H1 (cell line): Measurements from ENCODE around the gene SRMS. TPM values are rescaled to one million over a fixed set of nuclear protein-coding genes. Genes with fewer than 3 reads are reported as not detected.
A peak's percentile ranks its signal among the peaks of the same experiment; 100 is the strongest.

ENCODE experiments used
- CTCF ChIA-PET: fragments of 300-600 bp; sonication (Branson Sonifier 250); formaldehyde crosslinking; loops from one replicate; lab custom pipeline; 2021; ENCODE audit not compliant: partially characterized antibody; lab: Charles Lee
- POLR2A ChIA-PET: fragments of 300-600 bp; sonication (Branson Sonifier 250); formaldehyde crosslinking; loops from one replicate; lab custom pipeline; 2021; ENCODE audit warnings: inconsistent platforms; ENCODE audit not compliant: partially characterized antibody; lab: Charles Lee
- DNase-seq, 2 experiments: peaks; one replicate each; pipeline versions ENCODE4 v3.0.0 to v3.0.0-alpha.2; 2010 to 2022; ENCODE audit warnings: low spot score in 2 of 2, low read depth in 1 of 2, mixed read lengths in 1 of 2
- FAIRE-seq: peaks from 2 replicates; lab custom pipeline; 2011; peaks lifted over from hg19 to GRCh38; lab: Jason Lieb, UNC
- H2AFZ ChIP-seq: 2 replicates; pipeline ENCODE4 v1.8.1; 2012; ENCODE audit warnings: low read length, inconsistent platforms
- H2AK5ac ChIP-seq: 2 replicates; pipeline ENCODE4 v1.6.1; 2013; ENCODE audit warnings: low read depth, low read length
- H2BK120ac ChIP-seq: replicated peaks from 2 replicates; pipeline ENCODE3; 2013; ENCODE audit warnings: low read depth, low read length, inconsistent platforms
- H2BK12ac ChIP-seq: 2 replicates; pipeline ENCODE4 v1.6.1; 2013; ENCODE audit warnings: low read depth, low read length
- H2BK15ac ChIP-seq: 2 replicates; pipeline ENCODE4 v1.6.1; 2013; ENCODE audit warnings: low read length
- H2BK20ac ChIP-seq: 2 replicates; pipeline ENCODE4 v1.6.1; 2013; ENCODE audit warnings: low read length
- H2BK5ac ChIP-seq: 2 replicates; pipeline ENCODE4 v1.6.1; 2013; ENCODE audit warnings: low read depth, low read length
- H3K14ac ChIP-seq: 2 replicates; pipeline ENCODE4 v1.6.1; 2013; ENCODE audit warnings: inconsistent platforms; ENCODE audit not compliant: insufficient read length
- H3K18ac ChIP-seq: 2 replicates; pipeline ENCODE4 v1.6.1; 2013; ENCODE audit warnings: low read length; ENCODE audit errors: extremely low read depth
- H3K23ac ChIP-seq: 2 replicates; pipeline ENCODE4 v1.6.1; 2013; ENCODE audit warnings: inconsistent platforms; ENCODE audit not compliant: insufficient read length
- H3K23me2 ChIP-seq: 2 replicates; pipeline ENCODE4 v1.6.1; 2013; ENCODE audit warnings: low read depth, low read length
- H3K27ac ChIP-seq: 2 replicates; pipeline ENCODE4 v1.6.1; 2011; ENCODE audit warnings: low read depth, low read length, inconsistent platforms
- H3K27me3 ChIP-seq, 4 experiments: replicated peaks in 1 of 4; 1 replicate in 1 of 4; 2 replicates in 3 of 4; pipeline versions ENCODE4 v1.6.1 to v1.8.1; 2011 to 2013; ENCODE audit warnings: low read length in 3 of 4, mild to moderate bottlenecking in 3 of 4, inconsistent platforms in 2 of 4, mixed read lengths in 2 of 4, moderate library complexity in 1 of 4; ENCODE audit not compliant: control insufficient read depth in 3 of 4, insufficient read depth in 3 of 4; ENCODE audit errors: extremely low read depth in 1 of 4
- H3K36me3 ChIP-seq, 4 experiments: 2 replicates each; pipeline versions ENCODE4 v1.6.1 to v1.8.1; 2011 to 2013; ENCODE audit warnings: mild to moderate bottlenecking in 4 of 4, low read length in 3 of 4, moderate library complexity in 2 of 4, control low read depth in 1 of 4, inconsistent platforms in 1 of 4; ENCODE audit not compliant: insufficient read depth in 4 of 4, control insufficient read depth in 2 of 4
- H3K4ac ChIP-seq: replicated peaks from 2 replicates; pipeline ENCODE3; 2013; ENCODE audit warnings: low read length, low read depth, mixed read lengths, inconsistent platforms; ENCODE audit not compliant: insufficient read length
- H3K4me1 ChIP-seq, 4 experiments: replicated peaks in 1 of 4; 1 replicate in 1 of 4; 2 replicates in 3 of 4; pipeline versions ENCODE4 v1.6.1 to v1.8.1; 2011 to 2013; ENCODE audit warnings: low read length in 3 of 4, inconsistent platforms in 2 of 4, mixed read lengths in 1 of 4; ENCODE audit not compliant: insufficient read depth in 4 of 4, control insufficient read depth in 3 of 4
- H3K4me2 ChIP-seq, 2 experiments: 2 replicates each; pipeline versions ENCODE4 v1.6.1 to v1.8.1; 2011 to 2013; ENCODE audit warnings: low read depth in 2 of 2, low read length in 2 of 2, control low read depth in 1 of 2, inconsistent platforms in 1 of 2, mild to moderate bottlenecking in 1 of 2; ENCODE audit not compliant: insufficient read depth in 1 of 2
- H3K4me3 ChIP-seq, 4 experiments: fragments of 200-600, 300-600 bp in 1 of 4; sonication (generic), shearing (Covaris generic), sonication (Bioruptor Twin) in 1 of 4; 2 replicates each; pipeline versions ENCODE4 v1.5.1 to v1.8.1; 2011 to 2016; ENCODE audit warnings: low read length in 4 of 4, low read depth in 3 of 4, control low read depth in 2 of 4, inconsistent platforms in 2 of 4, mild to moderate bottlenecking in 2 of 4, mixed read lengths in 1 of 4, moderate library complexity in 1 of 4; ENCODE audit not compliant: insufficient read depth in 2 of 4; ENCODE audit errors: extremely low read depth in 1 of 4
- H3K56ac ChIP-seq: replicated peaks from 2 replicates; pipeline ENCODE3; 2013; ENCODE audit warnings: low read depth, mild to moderate bottlenecking, mixed read lengths, low read length, inconsistent platforms; ENCODE audit not compliant: insufficient read length
- H3K79me1 ChIP-seq: 2 replicates; pipeline ENCODE4 v1.6.1; 2013; ENCODE audit warnings: low read depth, low read length, control low read depth
- H3K79me2 ChIP-seq, 2 experiments: 2 replicates each; pipeline versions ENCODE4 v1.6.1 to v1.8.1; 2012 to 2013; ENCODE audit warnings: low read length in 2 of 2, mild to moderate bottlenecking in 2 of 2, inconsistent platforms in 1 of 2; ENCODE audit not compliant: insufficient read depth in 2 of 2, control insufficient read depth in 1 of 2
- H3K9ac ChIP-seq, 4 experiments: replicated peaks in 1 of 4; 1 replicate in 1 of 4; 2 replicates in 3 of 4; pipeline versions ENCODE4 v1.6.1 to v1.8.1; 2011 to 2013; ENCODE audit warnings: low read depth in 3 of 4, low read length in 3 of 4, control low read depth in 2 of 4, mild to moderate bottlenecking in 2 of 4, moderate library complexity in 2 of 4, inconsistent platforms in 1 of 4; ENCODE audit errors: extremely low read depth in 1 of 4
- H3K9me3 ChIP-seq, 2 experiments: 2 replicates each; pipeline versions ENCODE4 v1.6.1 to v1.8.1; 2012 to 2013; ENCODE audit warnings: mild to moderate bottlenecking in 2 of 2, moderate library complexity in 2 of 2, control low read depth in 1 of 2, inconsistent platforms in 1 of 2, low read depth in 1 of 2, low read length in 1 of 2, mixed read lengths in 1 of 2; ENCODE audit not compliant: insufficient read depth in 2 of 2
- H4K20me1 ChIP-seq, 2 experiments: replicated peaks in 1 of 2; 2 replicates each; pipeline versions ENCODE3 to v1.8.1; 2011 to 2013; ENCODE audit warnings: inconsistent platforms in 2 of 2, low read length in 2 of 2, mild to moderate bottlenecking in 1 of 2; ENCODE audit not compliant: insufficient read depth in 2 of 2, control insufficient read depth in 1 of 2
- H4K5ac ChIP-seq: 2 replicates; pipeline ENCODE4 v1.6.1; 2013; ENCODE audit warnings: low read length, low read depth, mixed read lengths, inconsistent platforms; ENCODE audit not compliant: insufficient read length
- H4K8ac ChIP-seq: 2 replicates; pipeline ENCODE4 v1.8.0; 2013; ENCODE audit warnings: mild to moderate bottlenecking, moderate library complexity, low read length, inconsistent platforms; ENCODE audit not compliant: insufficient read depth; ENCODE audit errors: extremely low read depth
- H4K91ac ChIP-seq: replicated peaks from 2 replicates; pipeline ENCODE3; 2013; ENCODE audit warnings: low read length, mixed read lengths, inconsistent platforms; ENCODE audit not compliant: insufficient read length
- CREB1 ChIP-seq: IDR thresholded peaks from 2 replicates; pipeline ENCODE4 v1.6.1; 2012; ENCODE audit warnings: inconsistent platforms
- GABPA ChIP-seq: IDR thresholded peaks from 2 replicates; pipeline ENCODE4 v1.6.1; 2011; ENCODE audit warnings: mild to moderate bottlenecking, low read length, moderate library complexity, borderline replicate concordance; ENCODE audit not compliant: insufficient read depth
- KDM5A ChIP-seq: fragments of 200-600 bp; IDR thresholded peaks from 2 replicates; pipeline ENCODE4 v1.7.1; 2012; ENCODE audit warnings: mild to moderate bottlenecking, low read length, inconsistent platforms, mixed read lengths
- RNF2 ChIP-seq: fragments of 200-900, 300-1000 bp; sonication (generic); IDR thresholded peaks from 2 replicates; pipeline ENCODE4 v1.7.1; 2016; ENCODE audit warnings: borderline replicate concordance, low read depth, mild to moderate bottlenecking, antibody characterized with exemption, low read length; ENCODE audit not compliant: poor library complexity, severe bottlenecking; ENCODE audit errors: missing control alignments
- SUZ12 ChIP-seq: fragments of 200-600 bp; sonication (generic); IDR thresholded peaks from 2 replicates; pipeline ENCODE4 v1.6.1; 2012; ENCODE audit warnings: mild to moderate bottlenecking, inconsistent platforms, low read length, moderate library complexity, mixed read lengths
- TBP ChIP-seq: IDR thresholded peaks from 2 replicates; pipeline ENCODE4 v1.6.1; 2011; ENCODE audit warnings: low read depth, low read length, improper control_type of control experiment
- WGBS, 2 experiments: shearing (Covaris generic) in 1 of 2; methylation state at CpG; one replicate each; pipeline versions ENCODE4 v1.1.6 to v1.1.7; 2013 to 2015; ENCODE audit warnings: low lambda C conversion rate in 2 of 2, mixed read lengths in 2 of 2, inconsistent platforms in 1 of 2, low coverage in 1 of 2, missing lambda C conversion rate in 1 of 2; ENCODE audit not compliant: insufficient replicate concordance in 2 of 2, insufficient coverage in 1 of 2, insufficient read length in 1 of 2; ENCODE audit errors: extremely low coverage in 1 of 2, missing lambda C conversion rate in 1 of 2; 5-methylcytosine and 5-hydroxymethylcytosine counted together
- polyA plus RNA-seq, 7 experiments: library from polyadenylated mRNA; depleted of rRNA in 3 of 7; stranded (reverse) in 5 of 7; unstranded in 2 of 7; fragments of >200 nt in 5 of 7; fragments of 200-250 nt in 2 of 7; gene quantifications; 1 replicate in 5 of 7; 2 replicates in 1 of 7; 4 replicates in 1 of 7; pipeline versions ENCODE4 v1.2.1 to v1.2.3, GENCODE V29; 2011 to 2013; ENCODE audit warnings: missing spikeins in 2 of 7, mixed read lengths in 2 of 7
- total RNA-seq: library from RNA; stranded (reverse); fragmentation: NEBNext Ultra II Directional; extraction: Animal tissue kit (Norgen Biotek cat#: 25700); gene quantifications from 2 replicates; pipeline ENCODE4 v1.2.1, GENCODE V29; 2021

SRMS gene
- total and polyA plus RNA-seq, 2 of the 8 experiments (the other 6 are each of a cell fraction or from before 2014, with no cell fraction given) = 0.39 to 0.76 TPM

DNA sequence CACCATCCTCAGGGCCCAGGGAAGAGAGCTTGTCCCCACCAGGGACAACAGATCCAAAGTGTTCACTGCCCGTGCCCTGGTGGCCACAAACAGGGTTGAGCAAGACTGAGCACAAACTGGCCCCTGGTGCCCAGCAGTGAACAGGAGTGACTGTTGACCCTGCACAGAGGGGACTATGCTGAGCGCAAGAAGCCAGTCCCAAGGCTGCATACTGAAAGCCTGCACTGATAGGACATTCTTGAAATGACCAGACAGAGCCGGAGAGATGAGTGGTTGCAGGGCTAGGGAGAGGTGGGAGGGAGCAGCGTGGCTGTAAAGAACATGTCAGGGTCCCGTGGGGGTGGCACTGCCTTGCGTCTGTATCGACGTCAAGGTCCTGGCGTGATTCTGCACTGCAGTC, 3.5 kb upstream of the SRMS start:
- TF ChIP-seq CREB1 (no peak), SUZ12 (no peak), RNF2 (no peak), KDM5A (no peak), GABPA (no peak), TBP (no peak)
- Histone ChIP-seq H3K27me3 (no peaks in the 10 kb centered on the region; a peak in 1 of 7 replicates), H4K8ac (no peak overlapping the region; the same call in 1 of the 2 replicates), H3K23me2 (peaks cover 4% of the 10 kb centered on the region; the same call in 1 of the 2 replicates), H3K9me3 (no peaks in the 10 kb centered on the region), H2AK5ac (peak overlapping the region; percentile 32; the same call in 1 of the 2 replicates), H3K23ac (no peak overlapping the region), H3K56ac (no peak overlapping the region), H3K79me2 (no peaks in the 10 kb centered on the region), H3K27ac (no peak overlapping the region), H3K4me2 (no peak overlapping the region), H2BK120ac (peak overlapping the region; percentile 61), H3K79me1 (no peaks in the 10 kb centered on the region), H4K91ac (peak overlapping the region; percentile 73), H2BK5ac (no peak overlapping the region), H3K18ac (no peak overlapping the region), H4K5ac (no peak overlapping the region), H3K4me1 (peaks cover 0 to 36% (median 18%) of the 10 kb centered on the region in 4 experiments; a peak in 6 of 7 replicates), H4K20me1 (peaks cover 0 to 1% of the 10 kb centered on the region in 2 experiments), H2BK20ac (peak overlapping the region; percentile 89), H2AFZ (no peak overlapping the region), H3K9ac (no peak overlapping the region), H3K14ac (no peak overlapping the region), H3K4me3 (no peak overlapping the region), H3K4ac (no peak overlapping the region), H2BK12ac (peak overlapping the region; percentile 53; the same call in 1 of the 2 replicates), H2BK15ac (no peak overlapping the region), H3K36me3 (no peaks in the 10 kb centered on the region)
- 83% methylated on average over 9 of the region's 9 CpGs; no CpG with 5 or more reads in 1 of the 2 experiments for WGBS, 2 experiments
- CTCF ChIA-PET = interaction anchor here (0.6 to 3.3 kb wide), 6 partner anchors 13 to 91 kb away, joined by 3 to 22 read pairs (median 4); partner anchors contain the start of gene PTK6
- POLR2A ChIA-PET = interaction anchor here (0.8 to 2.2 kb wide), 5 partner anchors 9 to 390 kb away, joined by 3 to 7 read pairs (median 3); partner anchors contain the start of genes PTK6 and STMN3
- DNase-seq = no peak
- FAIRE-seq = no peak
